Right cardiac atrium (tissue), 5 donors: ENCODE results near the gene OR4K1. TPM values are rescaled to one million over a fixed set of nuclear protein-coding genes. Genes with fewer than 3 reads are reported as not detected.

ENCODE experiments used
- ATAC-seq, 2 donors: fragments of 200-7000 bp; cut with Tn5 transposase; one replicate each; pipeline versions ENCODE4 v1.8.0 to v1.9.1; 2020; ENCODE audit warnings: moderate library complexity in 2 of 2, mild to moderate bottlenecking in 1 of 2
- DNase-seq, 3 donors: peaks; one replicate each; pipeline ENCODE4 v3.0.0-alpha.2; 2020
- H3K27ac ChIP-seq: one replicate; pipeline ENCODE4 v1.5.1; 2013; ENCODE audit warnings: mild to moderate bottlenecking, low read length, control low read depth, moderate library complexity
- H3K27me3 ChIP-seq: one replicate; pipeline ENCODE4 v1.6.1; 2013; ENCODE audit not compliant: control insufficient read depth, insufficient read depth
- H3K4me1 ChIP-seq: one replicate; pipeline ENCODE4 v1.6.1; 2013; ENCODE audit warnings: low read length; ENCODE audit not compliant: control insufficient read depth, insufficient read depth
- H3K4me3 ChIP-seq: one replicate; pipeline ENCODE4 v1.5.1; 2013; ENCODE audit warnings: low read length, control low read depth
- H3K9me3 ChIP-seq: one replicate; pipeline ENCODE4 v1.6.1; 2013; ENCODE audit warnings: low read length; ENCODE audit not compliant: control insufficient read depth
- WGBS: extraction: QIAGEN DNeasy Blood & Tissue Kit; methylation state at CpG from one replicate; pipeline ENCODE4 v1.1.7; 2013; 5-methylcytosine and 5-hydroxymethylcytosine counted together
- intact Hi-C, 4 donors: fragments of 100-400 bp; cut with DNase I; formaldehyde crosslinking; loops; one replicate each; pipeline versions ENCODE4 v1.11.0 to v1.14.0; 2022 to 2023
- long read RNA-seq, 4 donors: library from polyadenylated mRNA; unstranded; transcript quantifications; one replicate each; pipeline ENCODE4 v2.0.0, GENCODE V29; 2020 to 2021
- polyA plus RNA-seq: library from polyadenylated mRNA; stranded (reverse); fragments of 200-250 nt; gene quantifications from one replicate; pipeline ENCODE4 v1.2.3, GENCODE V29; 2013
- total RNA-seq, 4 donors: library from RNA; stranded (reverse); fragmentation: NEBNext Ultra II Directional; extraction: Animal tissue kit (Norgen Biotek cat#: 25700); gene quantifications; one replicate each; pipeline ENCODE4 v1.2.1, GENCODE V29; 2021
- donor health status: healthy with polysubstance abuse.
- donor health status: DM: no; HTN: yes; CAD: no.
- donor health status: DM: no; HTN: no; CAD: no.
- donor health status: DM: no; HTN: yes; CAD: no; lungs with severe emphysema.
- donor health status: DM: yes; HTN: yes; CAD: no.

Gene OR4K1
- total RNA-seq = not detected
- not detected for polyA plus RNA-seq
- long read RNA-seq, donor 1 = 0 reads
- long read RNA-seq, donor 2 = 0 reads
- long read RNA-seq, donor 3 = 0 reads
- long read RNA-seq, donor 4 = 0 reads

GRCh38 chr14:19930617-19931016 lies at the start of gene OR4K1:
TSS of gene OR4K1 (plus strand) at chr14:19930917. CDS start at chr14:19935667, 4,750 bp downstream.
- Histone ChIP-seq H3K27me3 (no peaks in the 10 kb centered on the region), H3K27ac (no peak within 1 kb of the TSS), H3K9me3 (no peaks in the 10 kb centered on the region), H3K4me3 (no peak within 1 kb of the TSS), H3K4me1 (no peaks in the 10 kb centered on the region)
- WGBS = 51% methylated on average over 3 of the region's 3 CpGs
- DNase-seq = no peak
- ATAC-seq = no peak
- intact Hi-C loops = no loop called here

- no peak for DNase-seq
- Histone ChIP-seq H3K4me1 (no peaks in the 10 kb centered on the region), H3K9me3 (peaks cover 4% of the 10 kb centered on the region), H3K27ac (no peak overlapping the region), H3K4me3 (no peak overlapping the region), H3K27me3 (no peaks in the 10 kb centered on the region)
- WGBS = 42% methylated on average over 2 of the region's 2 CpGs
- intact Hi-C loops = no loop called here
- ATAC-seq = peak in 1 of 2 donors; percentile 36
Observed at GRCh38 chr14:19895282-19895681, 35.4 kb upstream of the OR4K1 start.

- peaks cover 2% of the 10 kb centered on the region for H3K9me3 ChIP-seq
- no peak for DNase-seq
- no peak for ATAC-seq
- no peak overlapping the region for H3K4me3 ChIP-seq
- WGBS = 64% methylated on average over 3 of the region's 3 CpGs
- intact Hi-C loops = no loop called here
- H3K27me3 ChIP-seq = no peaks in the 10 kb centered on the region
- no peaks in the 10 kb centered on the region for H3K4me1 ChIP-seq
- no peak overlapping the region for H3K27ac ChIP-seq
Observed at GRCh38 chr14:19900999-19901398, 29.7 kb upstream of the OR4K1 start.

- Histone ChIP-seq H3K27me3 (no peaks in the 10 kb centered on the region), H3K4me1 (no peaks in the 10 kb centered on the region), H3K9me3 (peaks cover 2% of the 10 kb centered on the region), H3K27ac (no peak overlapping the region), H3K4me3 (no peak overlapping the region)
- WGBS = 80% methylated on average over 4 of the region's 4 CpGs
- intact Hi-C loops = no loop called here
- ATAC-seq = no peak
- no peak for DNase-seq
Observed at GRCh38 chr14:19902409-19902808, 28.3 kb upstream of the OR4K1 start.

GRCh38 chr14:19906665-19907064 lies 24.1 kb upstream of the OR4K1 start:
- no peak for ATAC-seq
- H3K9me3 ChIP-seq = no peaks in the 10 kb centered on the region
- H3K4me3 ChIP-seq = no peak overlapping the region
- H3K27me3 ChIP-seq = no peaks in the 10 kb centered on the region
- no peak overlapping the region for H3K27ac ChIP-seq
- no peaks in the 10 kb centered on the region for H3K4me1 ChIP-seq
- DNase-seq = no peak
- intact Hi-C loops = no loop called here

- ATAC-seq (no peak), DNase-seq (no peak)
- intact Hi-C loops = no loop called here
- no peaks in the 10 kb centered on the region for H3K4me1 ChIP-seq
- WGBS = 41% methylated on average over 3 of the region's 3 CpGs
- no peaks in the 10 kb centered on the region for H3K27me3 ChIP-seq
- no peaks in the 10 kb centered on the region for H3K9me3 ChIP-seq
- no peak overlapping the region for H3K4me3 ChIP-seq
- no peak overlapping the region for H3K27ac ChIP-seq
Observed at GRCh38 chr14:19911114-19911513, 19.6 kb upstream of the OR4K1 start.

- WGBS = 59% methylated on average over 3 of the region's 3 CpGs
Observed at GRCh38 chr14:19917243-19917642, 13.5 kb upstream of the OR4K1 start.

GRCh38 chr14:19917955-19918518 lies 12.7 kb upstream of the OR4K1 start:
- WGBS = 59% methylated on average over 1 of the region's 1 CpG
- intact Hi-C loops = no loop called here
- H3K4me1 ChIP-seq = no peaks in the 10 kb centered on the region
- no peaks in the 10 kb centered on the region for H3K27me3 ChIP-seq
- no peaks in the 10 kb centered on the region for H3K9me3 ChIP-seq
- no peak overlapping the region for H3K27ac ChIP-seq
- DNase-seq (no peak), ATAC-seq (no peak)
- H3K4me3 ChIP-seq = no peak overlapping the region

More at GRCh38 chr14:19917243-19917642, 13.5 kb upstream of the OR4K1 start:
- DNase-seq (no peak), ATAC-seq (no peak)
- no peak overlapping the region for H3K27ac ChIP-seq
- intact Hi-C loops = no loop called here
- H3K27me3 ChIP-seq = no peaks in the 10 kb centered on the region
- no peak overlapping the region for H3K4me3 ChIP-seq
- H3K9me3 ChIP-seq = no peaks in the 10 kb centered on the region
- no peaks in the 10 kb centered on the region for H3K4me1 ChIP-seq

- intact Hi-C loops = no loop called here
- ATAC-seq = no peak
- Histone ChIP-seq H3K4me1 (no peaks in the 10 kb centered on the region), H3K4me3 (no peak overlapping the region), H3K27ac (no peak overlapping the region), H3K27me3 (no peaks in the 10 kb centered on the region), H3K9me3 (no peaks in the 10 kb centered on the region)
- DNase-seq = no peak
- 43% methylated on average over 4 of the region's 4 CpGs for WGBS
Observed at GRCh38 chr14:19918553-19919264, 12.0 kb upstream of the OR4K1 start.

- DNase-seq = no peak
- Histone ChIP-seq H3K4me1 (no peaks in the 10 kb centered on the region), H3K4me3 (no peak within 1 kb of the TSS), H3K27ac (no peak within 1 kb of the TSS), H3K27me3 (no peaks in the 10 kb centered on the region), H3K9me3 (no peaks in the 10 kb centered on the region)
- intact Hi-C loops = no loop called here
- ATAC-seq = no peak
Observed at GRCh38 chr14:19920021-19920657, 10.6 kb upstream of the OR4K1 start, which contains the start of gene OR4K5. TSS of gene OR4K5 (plus strand) at chr14:19920607. CDS start at chr14:19920607, 0 bp downstream.

GRCh38 chr14:19941668-19942067 lies 11.0 kb downstream of the OR4K1 start:
- intact Hi-C loops = no loop called here
- H3K4me3 ChIP-seq = no peak overlapping the region
- H3K9me3 ChIP-seq = no peaks in the 10 kb centered on the region
- H3K27me3 ChIP-seq = no peaks in the 10 kb centered on the region
- ATAC-seq (no peak), DNase-seq (no peak)
- no peaks in the 10 kb centered on the region for H3K4me1 ChIP-seq
- H3K27ac ChIP-seq = no peak overlapping the region
- 73% methylated on average over 1 of the region's 1 CpG for WGBS
